H9 (cell line): ENCODE data around the gene NDUFA6. TPM values are rescaled to one million over a fixed set of nuclear protein-coding genes. Genes with fewer than 3 reads are reported as not detected.

ENCODE experiments used
- DNase-seq: peaks from one replicate; pipeline ENCODE4 v3.0.0-alpha.2; 2017
- H2AFZ ChIP-seq: one replicate; pipeline ENCODE4 v1.6.1; 2013; ENCODE audit warnings: mild to moderate bottlenecking, low read length, control low read depth, moderate library complexity
- H2AK5ac ChIP-seq: 2 replicates; pipeline ENCODE4 v1.6.1; 2013; ENCODE audit warnings: low read length, control low read depth, mixed read lengths; ENCODE audit not compliant: insufficient read length
- H2BK120ac ChIP-seq: one replicate; pipeline ENCODE4 v1.6.1; 2013; ENCODE audit warnings: low read depth, mild to moderate bottlenecking, low read length, control low read depth, inconsistent platforms; ENCODE audit not compliant: poor library complexity, severe bottlenecking
- H2BK12ac ChIP-seq: 2 replicates; pipeline ENCODE4 v1.6.1; 2013; ENCODE audit warnings: low read length, control low read depth, mixed read lengths, low read depth; ENCODE audit not compliant: insufficient read length
- H2BK15ac ChIP-seq: 2 replicates; pipeline ENCODE4 v1.6.1; 2013; ENCODE audit warnings: low read depth, low read length, control low read depth
- H2BK20ac ChIP-seq: one replicate; pipeline ENCODE4 v1.6.1; 2013; ENCODE audit warnings: low read depth, mild to moderate bottlenecking, low read length, control low read depth, inconsistent platforms; ENCODE audit not compliant: poor library complexity, severe bottlenecking
- H2BK5ac ChIP-seq: 2 replicates; pipeline ENCODE4 v1.6.1; 2013; ENCODE audit warnings: low read length, control low read depth, mixed read lengths; ENCODE audit not compliant: insufficient read length
- H3K14ac ChIP-seq: 2 replicates; pipeline ENCODE4 v1.6.1; 2013; ENCODE audit warnings: low read length, control low read depth; ENCODE audit not compliant: insufficient read depth
- H3K18ac ChIP-seq: 2 replicates; pipeline ENCODE4 v1.6.1; 2013; ENCODE audit warnings: low read depth, mild to moderate bottlenecking, mixed read lengths, low read length, control low read depth; ENCODE audit not compliant: insufficient read length
- H3K23ac ChIP-seq: 2 replicates; pipeline ENCODE4 v1.6.1; 2013; ENCODE audit warnings: low read length, control low read depth, mixed read lengths, low read depth; ENCODE audit not compliant: insufficient read length
- H3K23me2 ChIP-seq: 2 replicates; pipeline ENCODE4 v1.6.1; 2013; ENCODE audit warnings: low read depth, mild to moderate bottlenecking, mixed read lengths, low read length, control low read depth; ENCODE audit not compliant: insufficient read length, poor library complexity, severe bottlenecking
- H3K27ac ChIP-seq: 2 replicates; pipeline ENCODE4 v1.5.1; 2013; ENCODE audit warnings: low read length, control low read depth, mixed read lengths, low read depth; ENCODE audit not compliant: insufficient read length
- H3K27me3 ChIP-seq: 2 replicates; pipeline ENCODE4 v1.6.1; 2013; ENCODE audit warnings: low read length, control low read depth, inconsistent platforms; ENCODE audit not compliant: insufficient read depth
- H3K4ac ChIP-seq: 2 replicates; pipeline ENCODE4 v1.6.1; 2013; ENCODE audit warnings: low read depth, mild to moderate bottlenecking, control low read depth, inconsistent platforms, low read length, moderate library complexity
- H3K4me1 ChIP-seq: 2 replicates; pipeline ENCODE4 v1.6.1; 2013; ENCODE audit warnings: low read length, control low read depth, inconsistent platforms; ENCODE audit not compliant: insufficient read depth
- H3K4me2 ChIP-seq: 2 replicates; pipeline ENCODE4 v1.6.1; 2013; ENCODE audit warnings: low read length, control low read depth, mixed read lengths; ENCODE audit not compliant: insufficient read length, insufficient read depth
- H3K56ac ChIP-seq: 2 replicates; pipeline ENCODE4 v1.6.1; 2013; ENCODE audit warnings: low read depth, mild to moderate bottlenecking, mixed read lengths, low read length, control low read depth; ENCODE audit not compliant: insufficient read length
- H3K79me1 ChIP-seq: 2 replicates; pipeline ENCODE4 v1.6.1; 2013; ENCODE audit warnings: low read depth, mild to moderate bottlenecking, moderate library complexity, low read length, control low read depth, inconsistent platforms; ENCODE audit not compliant: insufficient read depth, poor library complexity, severe bottlenecking
- H3K79me2 ChIP-seq: 2 replicates; pipeline ENCODE4 v1.6.1; 2013; ENCODE audit warnings: low read length, control low read depth, inconsistent platforms; ENCODE audit not compliant: insufficient read depth
- H3K9ac ChIP-seq: 2 replicates; pipeline ENCODE4 v1.6.1; 2013; ENCODE audit warnings: low read length, control low read depth, mixed read lengths; ENCODE audit not compliant: insufficient read length; ENCODE audit errors: extremely low read depth
- H3K9me3 ChIP-seq: one replicate; pipeline ENCODE4 v1.6.1; 2013; ENCODE audit warnings: low read depth, low read length, inconsistent platforms; ENCODE audit not compliant: control insufficient read depth
- H3T11ph ChIP-seq: one replicate; pipeline ENCODE4 v1.6.1; 2013; ENCODE audit warnings: mild to moderate bottlenecking, low read length, control low read depth, inconsistent platforms
- H4K20me1 ChIP-seq: one replicate; pipeline ENCODE4 v1.6.1; 2013; ENCODE audit not compliant: control insufficient read depth, insufficient read length, insufficient read depth
- H4K5ac ChIP-seq: 2 replicates; pipeline ENCODE4 v1.6.1; 2013; ENCODE audit warnings: low read depth, mild to moderate bottlenecking, mixed read lengths, low read length, control low read depth; ENCODE audit not compliant: insufficient read length
- H4K8ac ChIP-seq: replicated peaks from 2 replicates; pipeline ENCODE4 v1.6.1; 2013; ENCODE audit warnings: low read length, control low read depth, mixed read lengths, low read depth; ENCODE audit not compliant: insufficient read length
- H4K91ac ChIP-seq: 2 replicates; pipeline ENCODE4 v1.6.1; 2013; ENCODE audit warnings: low read depth, mild to moderate bottlenecking, moderate library complexity, mixed read lengths, low read length, control low read depth; ENCODE audit not compliant: insufficient read length
- H3K27ac Mint-ChIP-seq, 3 experiments: 2 replicates in 2 of 3; 3 replicates in 1 of 3; pipeline ENCODE4 v1.8.0; 2020 to 2021; ENCODE audit warnings: mixed read lengths in 3 of 3, mild to moderate bottlenecking in 1 of 3, moderate library complexity in 1 of 3
- H3K27me3 Mint-ChIP-seq: 2 replicates; pipeline ENCODE4 v1.8.0; 2021; ENCODE audit warnings: low read depth, mild to moderate bottlenecking, moderate library complexity, mixed read lengths
- H3K36me3 Mint-ChIP-seq, 3 experiments: 2 replicates in 2 of 3; 3 replicates in 1 of 3; pipeline ENCODE4 v1.8.0; 2020 to 2021; ENCODE audit warnings: low read depth in 3 of 3, mixed read lengths in 3 of 3; ENCODE audit not compliant: insufficient read depth in 1 of 3
- H3K4me1 Mint-ChIP-seq, 2 experiments: 2 replicates each; pipeline ENCODE4 v1.8.0; 2020; ENCODE audit warnings: mixed read lengths in 2 of 2
- H3K4me3 Mint-ChIP-seq, 2 experiments: 2 replicates in 1 of 2; 3 replicates in 1 of 2; pipeline ENCODE4 v1.8.0; 2020 to 2021; ENCODE audit warnings: mild to moderate bottlenecking in 2 of 2, mixed read lengths in 2 of 2, moderate library complexity in 1 of 2
- H3K9me3 Mint-ChIP-seq, 2 experiments: 2 replicates in 1 of 2; 3 replicates in 1 of 2; pipeline ENCODE4 v1.8.0; 2020; ENCODE audit warnings: mild to moderate bottlenecking in 2 of 2, mixed read lengths in 2 of 2, moderate library complexity in 1 of 2
- WGBS: extraction: QIAGEN DNeasy Blood & Tissue Kit; methylation state at CpG from one replicate; pipeline ENCODE4 v1.1.7; 2013; ENCODE audit warnings: missing lambda C conversion rate, low lambda C conversion rate, mixed read lengths; ENCODE audit not compliant: insufficient read length; ENCODE audit errors: extremely low coverage; 5-methylcytosine and 5-hydroxymethylcytosine counted together
- total RNA-seq: library from RNA; stranded (reverse); gene quantifications from 2 replicates; pipeline ENCODE4 v1.2.1, GENCODE V29; 2021
- TF ChIP-seq, protein P1 (sequence below): fragments of 200-600 bp; sonication (generic); conservative IDR thresholded peaks from 3 replicates; pipeline ENCODE4 v1.8.0; 2021; ENCODE audit warnings: antibody characterized with exemption, mild to moderate bottlenecking

NDUFA6 gene
- total RNA-seq, 1 experiment from 2014 or later, result 91.7 TPM

DNA sequence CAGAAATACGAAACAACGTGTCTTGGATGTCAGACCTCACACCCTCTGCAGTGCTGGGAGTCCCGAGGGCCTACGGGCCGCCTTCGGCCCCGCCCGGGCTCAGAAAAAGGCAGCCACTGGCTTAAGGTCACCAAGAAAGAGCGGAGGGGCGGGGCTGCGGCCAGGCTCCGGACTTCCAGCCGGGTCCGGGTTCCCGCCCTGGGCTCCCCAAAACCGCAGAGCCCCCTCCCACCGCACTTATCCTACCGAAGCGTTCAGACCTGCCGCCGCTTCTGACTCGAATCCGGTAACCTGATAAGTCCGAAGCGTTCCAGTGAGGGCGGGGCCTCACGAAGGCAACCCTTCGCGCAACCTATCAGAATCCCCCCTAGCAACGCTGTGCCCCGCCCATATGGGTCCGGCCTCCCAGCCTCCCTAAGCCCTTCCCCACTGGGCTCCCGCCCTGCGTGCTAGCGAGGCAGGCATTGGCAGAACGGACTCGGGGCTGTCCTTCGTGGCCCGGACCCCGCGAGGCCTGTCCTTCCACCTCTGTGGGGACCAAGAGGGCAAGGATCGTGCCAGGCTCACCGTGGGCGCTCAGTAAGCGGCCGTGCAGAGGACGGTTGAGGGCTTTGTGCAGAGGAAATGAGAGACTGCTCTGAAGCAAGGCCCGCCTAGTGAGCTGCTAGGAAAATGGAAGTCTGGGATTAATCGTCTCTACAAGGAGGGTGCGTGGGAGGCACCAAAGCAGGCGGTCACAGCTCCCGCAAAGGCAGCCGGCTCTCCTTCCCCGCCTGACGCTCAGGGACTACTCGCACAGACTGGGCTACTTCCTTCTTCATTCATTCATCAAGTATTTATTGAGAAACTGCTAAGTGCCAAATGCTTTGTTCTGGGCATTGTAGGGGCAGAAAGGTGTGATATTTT is 19.8 kb downstream of the NDUFA6 start, which contains the start of gene NAGA:
Gene NAGA (minus strand): TSS at position 296 of the 906 bp plus-strand sequence. CDS start 515 bp downstream, outside the sequence.
- Histone ChIP-seq H3K4ac (no peak within 1 kb of the TSS), H3K27ac (no peak within 1 kb of the TSS), H3K79me2 (no peaks in the 10 kb centered on the region), H3K18ac (peak within 1 kb of the TSS; percentile 93), H2BK15ac (no peak within 1 kb of the TSS), H2BK120ac (no peak within 1 kb of the TSS), H3K79me1 (no peaks in the 10 kb centered on the region), H3K9ac (peak within 1 kb of the TSS; percentile 51), H4K91ac (no peak within 1 kb of the TSS), H3K9me3 (no peaks in the 10 kb centered on the region), H3K4me1 (peaks cover under 1% of the 10 kb centered on the region; the same call in 1 of the 2 replicates), H2BK20ac (no peak within 1 kb of the TSS), H2AFZ (no peak within 1 kb of the TSS), H4K5ac (peak within 1 kb of the TSS; percentile 24), H2AK5ac (no peak within 1 kb of the TSS), H3K23ac (no peak within 1 kb of the TSS), H2BK5ac (no peak within 1 kb of the TSS), H4K8ac (peak within 1 kb of the TSS; percentile 13), H2BK12ac (no peak within 1 kb of the TSS), H3K56ac (no peak within 1 kb of the TSS), H3K27me3 (no peaks in the 10 kb centered on the region), H3K4me2 (peak within 1 kb of the TSS; percentile 73), H4K20me1 (no peaks in the 10 kb centered on the region), H3K14ac (peak within 1 kb of the TSS; percentile 80; the same call in 1 of the 2 replicates), H3K23me2 (peaks cover 8% of the 10 kb centered on the region), H3T11ph (no peak within 1 kb of the TSS)
- peaks cover 6% of the 10 kb centered on the region for H3K27me3 Mint-ChIP-seq
- peaks cover 13 to 23% (median 19%) of the 10 kb centered on the region in 3 experiments for H3K36me3 Mint-ChIP-seq
- no peaks in the 10 kb centered on the region; a peak in 2 of 5 replicates for H3K9me3 Mint-ChIP-seq
- DNase-seq, result peak; percentile 97
- H3K4me3 Mint-ChIP-seq, result peak within 1 kb of the TSS; percentile 74 to 88
- peaks cover 24 to 25% of the 10 kb centered on the region in 2 experiments for H3K4me1 Mint-ChIP-seq
- peak within 1 kb of the TSS in 2 of 3 experiments; percentile 48 to 85; a peak in 2 of 7 replicates for H3K27ac Mint-ChIP-seq
- WGBS, result no CpG with 5 or more reads among the region's 56 CpGs
- TF ChIP-seq, protein P1, sequence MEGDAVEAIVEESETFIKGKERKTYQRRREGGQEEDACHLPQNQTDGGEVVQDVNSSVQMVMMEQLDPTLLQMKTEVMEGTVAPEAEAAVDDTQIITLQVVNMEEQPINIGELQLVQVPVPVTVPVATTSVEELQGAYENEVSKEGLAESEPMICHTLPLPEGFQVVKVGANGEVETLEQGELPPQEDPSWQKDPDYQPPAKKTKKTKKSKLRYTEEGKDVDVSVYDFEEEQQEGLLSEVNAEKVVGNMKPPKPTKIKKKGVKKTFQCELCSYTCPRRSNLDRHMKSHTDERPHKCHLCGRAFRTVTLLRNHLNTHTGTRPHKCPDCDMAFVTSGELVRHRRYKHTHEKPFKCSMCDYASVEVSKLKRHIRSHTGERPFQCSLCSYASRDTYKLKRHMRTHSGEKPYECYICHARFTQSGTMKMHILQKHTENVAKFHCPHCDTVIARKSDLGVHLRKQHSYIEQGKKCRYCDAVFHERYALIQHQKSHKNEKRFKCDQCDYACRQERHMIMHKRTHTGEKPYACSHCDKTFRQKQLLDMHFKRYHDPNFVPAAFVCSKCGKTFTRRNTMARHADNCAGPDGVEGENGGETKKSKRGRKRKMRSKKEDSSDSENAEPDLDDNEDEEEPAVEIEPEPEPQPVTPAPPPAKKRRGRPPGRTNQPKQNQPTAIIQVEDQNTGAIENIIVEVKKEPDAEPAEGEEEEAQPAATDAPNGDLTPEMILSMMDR, result no peak
